Upper lobe of left lung (tissue), 6 donors: Measurements from ENCODE around the gene FLT3LG. TPM values are rescaled to one million over a fixed set of nuclear protein-coding genes. Genes with fewer than 3 reads are reported as not detected.

ENCODE experiments used
- ATAC-seq, 2 donors: fragments of 200-7000 bp; cut with Tn5 transposase; one replicate each; pipeline ENCODE4 v1.9.1; 2022; ENCODE audit warnings: mild to moderate bottlenecking in 2 of 2, moderate library complexity in 2 of 2; ENCODE audit not compliant: low FRiP score in 2 of 2
- DNase-seq, 2 donors: peaks; one replicate each; pipeline ENCODE4 v3.0.0-alpha.2; 2019 to 2020
- H3K27ac ChIP-seq, 4 donors: fragments of 200-600 bp; sonication (generic); one replicate each; pipeline ENCODE4 v1.5.1; 2016 to 2019
- H3K27me3 ChIP-seq, 4 donors: fragments of 200-600 bp; sonication (generic); one replicate each; pipeline ENCODE4 v1.5.1; 2017 to 2019
- H3K36me3 ChIP-seq, 4 donors: fragments of 200-600 bp; sonication (generic); one replicate each; pipeline ENCODE4 v1.5.1; 2016 to 2019
- H3K4me1 ChIP-seq, 4 donors: fragments of 200-600 bp; sonication (generic); one replicate each; pipeline ENCODE4 v1.5.1; 2018 to 2019
- H3K4me3 ChIP-seq, 4 donors: fragments of 200-600 bp; sonication (generic); one replicate each; pipeline ENCODE4 v1.5.1; 2017 to 2019; ENCODE audit warnings: mild to moderate bottlenecking in 2 of 4, moderate library complexity in 1 of 4
- H3K9me3 ChIP-seq, 4 donors: fragments of 200-600 bp; sonication (generic); one replicate each; pipeline ENCODE4 v1.5.1; 2018 to 2019
- EP300 ChIP-seq, 4 donors: sonication (generic); formaldehyde crosslinking; IDR thresholded peaks; one replicate each; pipeline ENCODE4 v1.5.1; 2017; ENCODE audit warnings: antibody characterized with exemption in 4 of 4, control low read depth in 2 of 4
- POLR2A ChIP-seq, 4 donors: fragments of 450-650 bp; IDR thresholded peaks; one replicate each; pipeline ENCODE4 v1.5.1; 2016 to 2017; ENCODE audit warnings: antibody characterized with exemption in 4 of 4, mild to moderate bottlenecking in 2 of 4
- POLR2AphosphoS5 ChIP-seq, 2 donors: sonication (generic); formaldehyde crosslinking; IDR thresholded peaks; one replicate each; pipeline ENCODE4 v1.5.1; 2017; ENCODE audit warnings: antibody characterized with exemption in 2 of 2
- WGBS, 2 donors: methylation state at CpG; one replicate each; pipeline ENCODE4 v1.1.5; 2017 to 2018; 5-methylcytosine and 5-hydroxymethylcytosine counted together
- total RNA-seq, 6 donors: library from RNA; depleted of rRNA in 4 of 6; stranded (reverse); fragments of >200 nt in 4 of 6; gene quantifications; one replicate each; pipeline versions ENCODE4 v1.1.0 to v1.2.1, GENCODE V29; 2016 to 2021
- TF ChIP-seq, protein P1 (sequence below), 6 experiments: fragments of 450-650 bp in 4 of 6; fragments of 200-600 bp in 2 of 6; sonication (generic) in 2 of 6; IDR thresholded peaks; one replicate each; pipeline ENCODE4 v1.5.1; 2016 to 2019; ENCODE audit warnings: antibody characterized with exemption in 6 of 6
- donor health status: DM: no; HTN: no; CAD: no; lungs with moderate emphysema.
- donor health status: DM: no; HTN: yes; CAD: no; lungs with severe emphysema.

Gene FLT3LG
- total RNA-seq, 6 donors from 2014 or later, result 4.3 to 19.9 (median 9.9) TPM

GRCh38 chr19:49468199-49468598 is 5.8 kb upstream of the FLT3LG start:
- Histone ChIP-seq H3K9me3 (no peaks in the 10 kb centered on the region), H3K4me1 (peaks cover 0 to 23% (median 11%) of the 10 kb centered on the region in 4 donors), H3K4me3 (no peak overlapping the region), H3K27ac (peak overlapping the region in 2 of 4 donors; percentile 52 to 73), H3K27me3 (no peaks in the 10 kb centered on the region), H3K36me3 (peaks cover 0 to 36% (median 23%) of the 10 kb centered on the region in 4 donors)
- DNase-seq (peak in 1 of 2 donors; percentile 75), ATAC-seq (peak in 1 of 2 donors; percentile 6)
- 94 to 95% methylated on average over 15 to 19 of the region's 19 CpGs for WGBS, 2 donors
- TF ChIP-seq POLR2A (IDR thresholded peaks at IDR 0.05) (no peak), EP300 (IDR thresholded peaks at IDR 0.05) (no peak), POLR2AphosphoS5 (IDR thresholded peaks at IDR 0.05) (no peak)
- TF ChIP-seq, protein P1, sequence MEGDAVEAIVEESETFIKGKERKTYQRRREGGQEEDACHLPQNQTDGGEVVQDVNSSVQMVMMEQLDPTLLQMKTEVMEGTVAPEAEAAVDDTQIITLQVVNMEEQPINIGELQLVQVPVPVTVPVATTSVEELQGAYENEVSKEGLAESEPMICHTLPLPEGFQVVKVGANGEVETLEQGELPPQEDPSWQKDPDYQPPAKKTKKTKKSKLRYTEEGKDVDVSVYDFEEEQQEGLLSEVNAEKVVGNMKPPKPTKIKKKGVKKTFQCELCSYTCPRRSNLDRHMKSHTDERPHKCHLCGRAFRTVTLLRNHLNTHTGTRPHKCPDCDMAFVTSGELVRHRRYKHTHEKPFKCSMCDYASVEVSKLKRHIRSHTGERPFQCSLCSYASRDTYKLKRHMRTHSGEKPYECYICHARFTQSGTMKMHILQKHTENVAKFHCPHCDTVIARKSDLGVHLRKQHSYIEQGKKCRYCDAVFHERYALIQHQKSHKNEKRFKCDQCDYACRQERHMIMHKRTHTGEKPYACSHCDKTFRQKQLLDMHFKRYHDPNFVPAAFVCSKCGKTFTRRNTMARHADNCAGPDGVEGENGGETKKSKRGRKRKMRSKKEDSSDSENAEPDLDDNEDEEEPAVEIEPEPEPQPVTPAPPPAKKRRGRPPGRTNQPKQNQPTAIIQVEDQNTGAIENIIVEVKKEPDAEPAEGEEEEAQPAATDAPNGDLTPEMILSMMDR (IDR thresholded peaks at IDR 0.05), result no peak

- peak; percentile 19 to 92 for ATAC-seq
- WGBS, 2 donors, result 59 to 60% methylated on average over 14 to 15 of the region's 15 CpGs
- peak; percentile 46 to 67 for DNase-seq
- Histone ChIP-seq H3K4me1 (peaks cover 5 to 30% (median 16%) of the 10 kb centered on the region in 4 donors), H3K36me3 (peaks cover 0 to 33% (median 21%) of the 10 kb centered on the region in 4 donors), H3K9me3 (no peaks in the 10 kb centered on the region), H3K27ac (peak overlapping the region; percentile 30 to 73 (median 50)), H3K4me3 (no peak overlapping the region), H3K27me3 (no peaks in the 10 kb centered on the region)
- TF ChIP-seq, protein P1 (IDR thresholded peaks at IDR 0.05), result no peak
- no peak for TF ChIP-seq POLR2AphosphoS5 (IDR thresholded peaks at IDR 0.05)
- TF ChIP-seq POLR2A (IDR thresholded peaks at IDR 0.05), result no peak
- no peak for TF ChIP-seq EP300 (IDR thresholded peaks at IDR 0.05)
Measured at GRCh38 chr19:49468746-49469447, 5.1 kb upstream of the FLT3LG start.

- Histone ChIP-seq H3K27ac (peak overlapping the region in 2 of 4 donors; percentile 26 to 52), H3K4me3 (no peak overlapping the region), H3K9me3 (no peaks in the 10 kb centered on the region), H3K27me3 (no peaks in the 10 kb centered on the region), H3K4me1 (peaks cover 9 to 38% (median 22%) of the 10 kb centered on the region in 4 donors), H3K36me3 (peaks cover 0 to 22% (median 11%) of the 10 kb centered on the region in 4 donors)
- WGBS, 2 donors, result 68 to 82% methylated on average over 7 to 25 of the region's 25 CpGs
- DNase-seq (peak; percentile 43 to 84), ATAC-seq (no peak)
- TF ChIP-seq EP300 (IDR thresholded peaks at IDR 0.05) (no peak), POLR2A (IDR thresholded peaks at IDR 0.05) (no peak), POLR2AphosphoS5 (IDR thresholded peaks at IDR 0.05) (no peak)
- TF ChIP-seq, protein P1 (IDR thresholded peaks at IDR 0.05), result peak in 3 of 6 experiments; percentile 19 to 41 (median 25)
Measured at GRCh38 chr19:49469828-49470614, 4.0 kb upstream of the FLT3LG start.

GRCh38 chr19:49470615-49470978 is 3.4 kb upstream of the FLT3LG start:
- Histone ChIP-seq H3K4me3 (no peak overlapping the region), H3K27me3 (no peaks in the 10 kb centered on the region), H3K27ac (no peak overlapping the region), H3K9me3 (no peaks in the 10 kb centered on the region), H3K4me1 (peaks cover 9 to 38% (median 22%) of the 10 kb centered on the region in 4 donors), H3K36me3 (peaks cover 0 to 18% (median 7%) of the 10 kb centered on the region in 4 donors)
- WGBS, 2 donors, result 65 to 82% methylated on average over 8 of the region's 8 CpGs
- DNase-seq (no peak), ATAC-seq (no peak)
- TF ChIP-seq POLR2AphosphoS5 (IDR thresholded peaks at IDR 0.05) (no peak), EP300 (IDR thresholded peaks at IDR 0.05) (no peak), POLR2A (IDR thresholded peaks at IDR 0.05) (no peak)
- TF ChIP-seq, protein P1 (IDR thresholded peaks at IDR 0.05), result no peak
